Measurements from ENCODE around the gene MEIS2.

GRCh38 chr15:36860792-36861191 is 239.6 kb downstream of the MEIS2 start:
- TF ChIP-seq CTCF (IDR thresholded peaks at IDR 0.05; ENCODE audit: low read depth, low read length) (no peak), EZH2phosphoT487 (IDR thresholded peaks at IDR 0.05; ENCODE audit: low read depth) (no peak)

Data from OCI-LY3 (cell line).